Activated CD8-positive, alpha-beta memory T cell treated with anti-CD3 and anti-CD28 coated beads, Interleukin-2, amount 10 ng/mL, durations not matched to agents 7 days and 5 days (primary cell): ENCODE measurements around the gene IKZF1. TPM values are rescaled to one million over a fixed set of nuclear protein-coding genes. Genes with fewer than 3 reads are reported as not detected.
A peak's percentile ranks its signal among the peaks of the same experiment; 100 is the strongest.

Experiments used
- ATAC-seq: fragments of 150-1000 bp; cut with Tn5 transposase; one replicate; pipeline ENCODE4 v1.10.0; 2021; ENCODE audit warnings: moderate library complexity
- CTCF ChIA-PET: fragments of 350-600 bp; sonication (Branson Sonifier 250); formaldehyde crosslinking; loops from one replicate; lab custom pipeline; 2021; ENCODE audit warnings: antibody characterized with exemption; lab: Charles Lee
- DNase-seq: peaks from one replicate; pipeline ENCODE4 v3.0.0-alpha.2; 2020
- H3K27ac Mint-ChIP-seq: one replicate; pipeline ENCODE4 v1.8.0; 2021; ENCODE audit warnings: mild to moderate bottlenecking, mixed read lengths
- H3K27me3 Mint-ChIP-seq: one replicate; pipeline ENCODE4 v1.8.0; 2021; ENCODE audit warnings: mixed read lengths
- H3K36me3 Mint-ChIP-seq: one replicate; pipeline ENCODE4 v1.8.0; 2021; ENCODE audit warnings: mild to moderate bottlenecking, mixed read lengths
- H3K4me1 Mint-ChIP-seq: one replicate; pipeline ENCODE4 v1.8.0; 2021; ENCODE audit warnings: mixed read lengths
- H3K4me3 Mint-ChIP-seq: one replicate; pipeline ENCODE4 v1.8.0; 2021; ENCODE audit warnings: mild to moderate bottlenecking, moderate library complexity, mixed read lengths
- H3K9me3 Mint-ChIP-seq: one replicate; pipeline ENCODE4 v1.8.0; 2022; ENCODE audit warnings: low read depth, mixed read lengths
- total RNA-seq, 2 experiments: library from RNA; stranded (reverse); gene quantifications; one replicate each; pipeline ENCODE4 v1.2.3, GENCODE V29; 2021

The IKZF1 gene
- total RNA-seq, 2 experiments from 2014 or later = 348 to 374 TPM

- CTCF ChIA-PET = interaction anchor here (0.6 to 17.9 kb wide), 15 partner anchors 8 to 102 kb away, joined by 3 to 197 read pairs (median 5); no protein-coding TSS in a partner anchor
- peak overlapping the region; percentile 97 for H3K27ac Mint-ChIP-seq
Measured at GRCh38 chr7:50305583-50306493, 1.3 kb downstream of the IKZF1 start.

GRCh38 chr7:50306494-50307367 lies 2.2 kb downstream of the IKZF1 start:
- no peaks in the 10 kb centered on the region for H3K9me3 Mint-ChIP-seq
- ATAC-seq (no peak), DNase-seq (no peak)
- peaks cover 65% of the 10 kb centered on the region for H3K36me3 Mint-ChIP-seq
- H3K27ac Mint-ChIP-seq = peak overlapping the region; percentile 97
- peaks cover 21% of the 10 kb centered on the region for H3K4me1 Mint-ChIP-seq
- CTCF ChIA-PET = interaction anchor here (0.6 to 17.9 kb wide), 18 partner anchors 7 to 163 kb away, joined by 3 to 197 read pairs (median 4); no protein-coding TSS in a partner anchor
- H3K4me3 Mint-ChIP-seq = peak overlapping the region; percentile 91
- no peaks in the 10 kb centered on the region for H3K27me3 Mint-ChIP-seq

More at GRCh38 chr7:50305583-50306493, 1.3 kb downstream of the IKZF1 start:
- ATAC-seq = no peak
- Mint-ChIP-seq H3K4me1 (peaks cover 27% of the 10 kb centered on the region), H3K36me3 (peaks cover 58% of the 10 kb centered on the region), H3K9me3 (no peaks in the 10 kb centered on the region), H3K27me3 (no peaks in the 10 kb centered on the region), H3K4me3 (peak overlapping the region; percentile 91)
- no peak for DNase-seq

- CTCF ChIA-PET = interaction anchor here (0.7 to 17.9 kb wide), 19 partner anchors 8 to 164 kb away, joined by 3 to 197 read pairs (median 4); no protein-coding TSS in a partner anchor
- ATAC-seq (peak; percentile 31), DNase-seq (peak; percentile 87)
- no peaks in the 10 kb centered on the region for H3K9me3 Mint-ChIP-seq
- peak overlapping the region; percentile 97 for H3K27ac Mint-ChIP-seq
- H3K4me1 Mint-ChIP-seq = peaks cover 21% of the 10 kb centered on the region
- peaks cover 72% of the 10 kb centered on the region for H3K36me3 Mint-ChIP-seq
- H3K27me3 Mint-ChIP-seq = no peaks in the 10 kb centered on the region
- H3K4me3 Mint-ChIP-seq = peak overlapping the region; percentile 91
Measured at GRCh38 chr7:50307368-50308032, 3.0 kb downstream of the IKZF1 start.

- no peak for DNase-seq
Measured at GRCh38 chr7:50308203-50308531, 3.7 kb downstream of the IKZF1 start.

GRCh38 chr7:50308532-50309385 lies 4.2 kb downstream of the IKZF1 start:
- Mint-ChIP-seq H3K4me3 (peak overlapping the region; percentile 91), H3K27me3 (no peaks in the 10 kb centered on the region), H3K9me3 (no peaks in the 10 kb centered on the region), H3K36me3 (peaks cover 85% of the 10 kb centered on the region), H3K4me1 (peaks cover 25% of the 10 kb centered on the region), H3K27ac (peak overlapping the region; percentile 97)
- CTCF ChIA-PET = interaction anchor here (0.7 to 17.9 kb wide), 12 partner anchors 10 to 105 kb away, joined by 3 to 197 read pairs (median 6); no protein-coding TSS in a partner anchor
- peak; percentile 29 for ATAC-seq
- DNase-seq = peak; percentile 68

More at GRCh38 chr7:50308203-50308531, 3.7 kb downstream of the IKZF1 start:
- Mint-ChIP-seq H3K36me3 (peaks cover 79% of the 10 kb centered on the region), H3K4me3 (peak overlapping the region; percentile 91), H3K27ac (peak overlapping the region; percentile 97), H3K27me3 (no peaks in the 10 kb centered on the region), H3K9me3 (no peaks in the 10 kb centered on the region), H3K4me1 (peaks cover 22% of the 10 kb centered on the region)
- CTCF ChIA-PET = interaction anchor here (0.9 to 17.9 kb wide), 13 partner anchors 7 to 104 kb away, joined by 3 to 197 read pairs (median 4); no protein-coding TSS in a partner anchor
- no peak for ATAC-seq

- Mint-ChIP-seq H3K4me3 (peak overlapping the region; percentile 91), H3K4me1 (peaks cover 35% of the 10 kb centered on the region), H3K9me3 (no peaks in the 10 kb centered on the region), H3K27me3 (no peaks in the 10 kb centered on the region), H3K27ac (peak overlapping the region; percentile 97), H3K36me3 (peaks cover 94% of the 10 kb centered on the region)
- CTCF ChIA-PET = interaction anchor here (0.6 to 17.9 kb wide), 15 partner anchors 9 to 105 kb away, joined by 3 to 197 read pairs (median 6); no protein-coding TSS in a partner anchor
- no peak for ATAC-seq
- no peak for DNase-seq
Measured at GRCh38 chr7:50309721-50310120, 5.2 kb downstream of the IKZF1 start.

- Mint-ChIP-seq H3K4me3 (peak overlapping the region; percentile 91), H3K27ac (peak overlapping the region; percentile 97), H3K27me3 (no peaks in the 10 kb centered on the region), H3K36me3 (peaks cover 95% of the 10 kb centered on the region), H3K4me1 (peaks cover 40% of the 10 kb centered on the region), H3K9me3 (no peaks in the 10 kb centered on the region)
- no peak for ATAC-seq
- CTCF ChIA-PET = interaction anchor here (0.6 to 17.9 kb wide), 13 partner anchors 8 to 106 kb away, joined by 3 to 197 read pairs (median 6); no protein-coding TSS in a partner anchor
- DNase-seq = no peak
Measured at GRCh38 chr7:50310361-50310760, 5.8 kb downstream of the IKZF1 start.

GRCh38 chr7:50310956-50311355 lies 6.4 kb downstream of the IKZF1 start:
- DNase-seq (no peak), ATAC-seq (no peak)
- Mint-ChIP-seq H3K9me3 (no peaks in the 10 kb centered on the region), H3K27me3 (no peaks in the 10 kb centered on the region), H3K27ac (peak overlapping the region; percentile 97), H3K36me3 (peaks cover 95% of the 10 kb centered on the region), H3K4me3 (peak overlapping the region; percentile 91), H3K4me1 (peaks cover 46% of the 10 kb centered on the region)
- CTCF ChIA-PET = interaction anchor here (1.0 to 17.9 kb wide), 10 partner anchors 8 to 107 kb away, joined by 4 to 197 read pairs (median 14); no protein-coding TSS in a partner anchor

- CTCF ChIA-PET = interaction anchor here (1.0 to 17.9 kb wide), 11 partner anchors 9 to 108 kb away, joined by 3 to 197 read pairs (median 8); no protein-coding TSS in a partner anchor
- H3K36me3 Mint-ChIP-seq = peaks cover 91% of the 10 kb centered on the region
- DNase-seq (no peak), ATAC-seq (peak; percentile 24)
- no peaks in the 10 kb centered on the region for H3K27me3 Mint-ChIP-seq
- H3K27ac Mint-ChIP-seq = peak overlapping the region; percentile 97
- H3K4me1 Mint-ChIP-seq = peaks cover 60% of the 10 kb centered on the region
- peak overlapping the region; percentile 91 for H3K4me3 Mint-ChIP-seq
- no peaks in the 10 kb centered on the region for H3K9me3 Mint-ChIP-seq
Measured at GRCh38 chr7:50312250-50313162, 8.0 kb downstream of the IKZF1 start.

- no peak for DNase-seq
- Mint-ChIP-seq H3K9me3 (no peaks in the 10 kb centered on the region), H3K36me3 (peaks cover 88% of the 10 kb centered on the region), H3K27me3 (no peaks in the 10 kb centered on the region), H3K4me1 (peaks cover 77% of the 10 kb centered on the region), H3K4me3 (peak overlapping the region; percentile 91), H3K27ac (peak overlapping the region; percentile 97)
- CTCF ChIA-PET = interaction anchor here (0.8 to 17.9 kb wide), 17 partner anchors 7 to 223 kb away, joined by 3 to 197 read pairs (median 5); partner anchors contain the start of gene IKZF1
- ATAC-seq = peak; percentile 8
Measured at GRCh38 chr7:50314836-50315592, 10.5 kb downstream of the IKZF1 start.
